Germinal center (tissue), 1 donor: ENCODE measurements around the gene CDH23.

Experiments used
- DNase-seq: peaks from one replicate; pipeline ENCODE4 v3.0.0; 2012; ENCODE audit warnings: mixed read lengths, low spot score

Gene CDH23

GRCh38 chr10:71691405-71691804, 294.7 kb downstream of the CDH23 start:
- no peak for DNase-seq

DNA sequence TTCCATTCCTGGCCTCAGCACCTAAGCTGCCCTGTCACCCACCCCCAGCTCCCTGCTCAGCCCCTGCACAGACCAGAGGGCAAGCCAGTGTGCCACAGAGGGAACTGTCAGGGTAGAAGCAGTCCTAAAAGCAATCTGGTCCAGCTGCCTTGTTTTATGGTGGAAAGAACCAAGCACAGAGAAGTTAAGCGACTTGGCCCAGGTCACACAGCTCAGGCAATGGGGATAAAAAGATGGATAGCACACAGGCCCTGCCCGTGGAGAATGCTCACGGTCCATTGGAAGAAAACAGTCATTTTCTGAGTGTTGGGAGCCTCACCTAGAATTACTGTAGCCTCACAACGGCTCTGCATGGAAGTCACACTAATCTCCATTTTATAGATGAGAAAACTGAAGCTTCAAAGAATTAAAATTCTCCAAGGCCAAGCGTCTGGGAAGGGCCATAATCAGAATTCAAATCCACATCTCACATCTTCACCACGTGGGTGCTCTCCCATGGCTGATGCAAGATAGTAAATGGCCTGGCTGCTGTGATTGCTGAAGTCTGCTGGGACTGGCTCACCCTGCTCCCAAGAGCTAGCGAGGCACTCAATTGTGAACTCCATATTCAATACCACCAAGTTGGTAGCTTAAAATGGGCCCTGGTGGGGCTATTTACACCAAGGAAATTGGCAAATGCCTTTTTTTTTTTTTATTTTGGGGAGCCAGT, 296.0 kb downstream of the CDH23 start:
- DNase-seq, result no peak

DNA sequence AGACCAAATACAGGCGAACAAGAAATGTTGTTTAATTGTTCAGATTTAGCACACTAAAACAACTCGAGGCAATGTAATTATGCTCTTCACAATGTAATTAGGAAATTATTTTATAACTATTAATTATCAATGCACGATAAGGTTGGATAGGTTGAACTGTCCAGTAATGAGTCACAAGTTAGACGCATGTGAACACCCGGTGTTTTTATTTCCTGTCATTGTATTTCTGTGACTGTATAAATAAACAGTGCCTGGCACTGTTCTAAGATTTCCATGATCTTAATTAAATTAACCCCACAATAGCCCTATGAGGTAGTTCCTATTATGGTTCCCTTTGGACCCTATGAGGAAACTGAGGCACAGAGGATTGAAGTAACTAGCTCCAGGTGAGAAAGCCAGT, 296.7 kb downstream of the CDH23 start:
- no peak for DNase-seq

DNA sequence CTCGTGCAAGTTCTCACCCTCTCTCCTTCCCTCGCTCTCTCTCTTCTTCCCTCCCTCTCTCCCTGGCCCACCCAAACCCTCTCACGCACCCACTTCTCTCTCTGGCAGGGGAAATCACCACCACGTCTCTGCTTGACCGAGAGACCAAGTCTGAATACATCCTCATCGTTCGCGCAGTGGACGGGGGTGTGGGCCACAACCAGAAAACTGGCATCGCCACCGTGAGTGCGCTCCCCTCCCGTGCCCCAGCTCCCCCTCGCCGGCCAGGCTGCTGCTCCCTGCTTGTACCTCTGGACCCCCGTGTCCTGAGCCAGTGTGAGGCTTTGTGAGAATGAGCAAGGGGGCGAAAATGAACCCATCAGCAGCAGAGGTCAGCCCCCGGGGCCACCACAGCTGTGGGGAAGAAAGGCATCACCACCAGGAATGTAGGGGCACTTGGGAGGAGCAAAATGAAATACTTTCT, 297.4 kb downstream of the CDH23 start:
- no peak for DNase-seq

GRCh38 chr10:71694567-71694968, 297.8 kb downstream of the CDH23 start:
- DNase-seq, result peak; percentile 89

DNA sequence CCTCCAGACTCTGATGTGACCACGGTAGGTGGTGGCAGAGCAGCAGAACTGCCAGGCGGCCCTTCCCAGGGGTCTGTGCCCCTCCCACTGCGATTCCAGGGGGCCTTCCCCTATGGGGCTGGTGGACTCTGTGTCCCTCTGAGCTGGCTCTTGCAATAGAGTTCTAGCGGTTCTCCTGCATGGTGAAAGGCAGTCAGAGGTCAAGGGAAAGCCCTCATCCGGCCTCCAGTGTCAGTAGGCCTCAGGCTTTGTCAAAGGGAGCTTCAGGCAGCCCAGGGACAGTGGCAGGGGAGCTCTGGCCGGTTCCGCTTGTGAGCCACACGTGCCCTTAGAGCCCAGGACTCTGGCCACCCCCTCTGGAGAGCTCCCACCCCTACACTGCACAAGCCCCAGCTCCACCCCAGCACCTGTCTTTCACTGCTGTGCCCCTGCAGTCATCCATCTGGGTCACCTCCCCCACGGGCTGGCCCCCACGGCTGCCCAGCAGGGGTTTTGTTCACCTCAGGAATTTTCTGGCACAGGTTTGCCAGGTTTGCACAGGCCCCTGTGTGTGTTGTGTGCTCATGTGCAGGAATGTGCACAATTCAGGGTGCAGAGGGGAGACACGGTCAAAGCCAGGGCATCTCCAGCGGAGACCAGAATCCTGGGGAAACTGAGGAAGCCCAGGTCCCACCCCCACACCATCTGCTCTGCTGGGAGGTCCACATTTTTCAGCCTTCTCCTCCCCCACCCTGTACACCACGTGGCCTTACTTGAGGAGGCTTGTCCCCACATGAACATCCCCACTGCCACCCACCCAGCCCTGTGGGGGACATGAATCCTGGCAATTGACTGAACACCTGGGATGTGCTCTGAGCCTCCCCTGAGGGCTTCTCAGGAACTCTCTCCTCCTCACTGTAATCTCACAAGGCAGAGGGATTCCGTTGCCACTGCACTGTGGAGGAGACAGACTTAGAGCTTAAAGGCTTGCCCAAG, 299.1 kb downstream of the CDH23 start:
- no peak for DNase-seq

GRCh38 chr10:71696628-71697326, 300.1 kb downstream of the CDH23 start:
- peak; percentile 73 for DNase-seq

DNA sequence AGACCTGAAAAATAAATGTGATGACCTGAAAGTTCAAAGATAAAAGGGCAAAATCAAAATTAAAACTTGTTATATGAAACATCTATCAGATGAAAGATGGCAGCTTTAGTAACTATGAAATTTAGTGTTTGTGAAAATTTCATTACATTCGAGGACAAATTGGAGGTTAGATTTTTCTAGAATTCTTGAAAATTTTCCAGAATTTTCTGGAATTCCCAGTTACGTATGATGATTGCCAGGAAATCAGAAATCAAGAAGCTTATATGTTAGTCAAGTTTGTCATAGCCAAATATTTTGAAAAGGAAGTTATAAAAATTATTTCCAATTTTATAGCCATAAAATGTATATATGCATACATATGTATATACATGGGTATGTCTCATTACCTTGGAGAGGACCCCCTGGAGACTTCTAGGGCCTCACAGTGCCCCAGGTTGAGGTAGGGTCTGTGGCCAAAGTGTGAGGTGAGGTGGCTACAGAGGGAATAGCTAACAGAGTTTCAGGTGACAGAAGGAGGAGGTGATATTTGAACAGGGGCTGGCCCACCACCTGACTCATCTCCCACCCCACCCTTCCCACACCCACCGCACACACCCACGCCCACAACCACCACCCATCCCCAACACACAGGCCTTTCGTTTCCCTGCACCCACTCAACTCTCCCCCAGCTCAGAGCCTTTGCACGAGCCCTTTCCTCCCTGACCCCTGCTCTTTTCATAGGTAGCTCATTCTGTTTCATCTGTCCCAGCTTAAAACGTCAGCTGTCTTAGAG, 301.4 kb downstream of the CDH23 start:
- no peak for DNase-seq

GRCh38 chr10:71698737-71699136, 302.0 kb downstream of the CDH23 start:
- DNase-seq, result no peak

DNA sequence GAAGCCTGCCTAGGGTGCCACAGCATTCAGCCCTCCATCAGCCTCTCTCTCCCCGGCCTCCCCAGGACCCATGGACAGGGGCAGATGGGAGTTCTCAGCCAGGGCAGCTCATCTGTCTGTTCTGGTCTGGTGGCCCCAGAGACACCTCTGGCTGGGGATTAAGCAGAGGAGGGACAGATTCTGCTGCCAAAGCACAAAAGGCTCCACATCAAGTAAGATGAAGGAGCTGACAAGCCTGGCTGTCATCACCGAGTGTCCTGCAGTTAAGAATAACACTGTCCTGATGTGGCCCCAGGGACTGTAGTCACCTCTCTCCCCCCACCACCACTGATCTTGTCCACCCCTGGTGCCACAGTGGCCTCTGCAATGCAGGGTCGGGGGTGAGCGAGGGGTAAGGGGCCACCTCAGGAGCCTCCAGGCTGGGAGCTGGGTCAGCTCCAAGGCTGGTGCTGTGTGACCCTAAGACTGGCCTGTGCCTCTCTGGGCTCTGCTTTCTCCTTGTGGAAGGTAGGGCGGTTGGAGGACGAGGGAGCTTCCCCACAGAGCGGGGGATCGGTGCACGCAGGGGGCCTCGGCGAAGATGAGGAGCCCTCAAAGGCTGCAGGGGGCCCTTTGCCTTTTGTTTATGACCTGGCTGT, 304.1 kb downstream of the CDH23 start:
- DNase-seq, result no peak

- DNase-seq, result no peak
Observed at GRCh38 chr10:71701496-71702132, 304.9 kb downstream of the CDH23 start.

- no peak for DNase-seq
Observed at GRCh38 chr10:71703577-71703976, 306.9 kb downstream of the CDH23 start.

- DNase-seq, result no peak
Observed at GRCh38 chr10:71704816-71705215, 308.1 kb downstream of the CDH23 start.

GRCh38 chr10:71705582-71705981, 308.9 kb downstream of the CDH23 start:
- DNase-seq, result no peak

DNA sequence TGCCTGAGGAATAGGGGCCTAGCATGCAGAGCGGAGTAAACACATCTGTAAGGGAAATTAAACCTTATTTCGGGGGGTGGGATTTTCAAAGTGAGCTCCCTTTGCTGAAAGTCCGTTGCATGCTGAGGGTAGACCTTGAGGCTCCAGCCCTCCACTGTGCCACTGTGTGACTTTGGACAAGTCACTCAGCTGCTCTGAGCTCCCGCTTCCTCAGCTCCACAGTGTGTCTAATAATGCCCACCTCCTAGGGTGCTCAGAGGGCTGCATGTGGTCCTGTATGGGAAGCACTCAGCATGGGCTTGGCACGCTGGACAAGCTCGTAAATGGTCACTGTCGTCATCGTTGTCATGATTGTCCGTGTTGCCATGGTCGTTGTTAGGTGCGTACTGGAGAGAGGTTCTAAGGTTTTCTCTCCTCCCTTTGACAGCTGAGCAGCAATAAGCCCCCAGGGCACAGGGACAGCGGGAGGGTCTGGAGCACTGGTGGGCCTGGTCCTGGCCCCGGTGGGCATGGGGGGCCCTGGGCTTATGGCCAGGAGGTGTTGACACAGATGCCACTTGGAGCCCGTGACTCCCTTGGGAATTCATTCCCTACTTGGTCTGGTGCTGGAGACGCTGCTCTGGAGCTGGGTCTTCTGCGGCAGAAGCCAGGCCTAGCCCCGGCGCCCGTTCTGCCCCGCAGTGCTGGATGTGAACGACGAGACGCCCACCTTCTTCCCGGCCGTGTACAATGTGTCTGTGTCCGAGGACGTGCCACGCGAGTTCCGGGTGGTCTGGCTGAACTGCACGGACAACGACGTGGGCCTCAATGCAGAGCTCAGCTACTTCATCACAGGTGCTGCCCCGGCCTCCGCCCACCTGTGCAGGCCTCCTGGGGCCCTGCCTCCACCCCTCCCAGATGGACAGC, 309.7 kb downstream of the CDH23 start:
- DNase-seq, result no peak

- DNase-seq, result no peak
Observed at GRCh38 chr10:71707240-71707789, 310.6 kb downstream of the CDH23 start.

DNA sequence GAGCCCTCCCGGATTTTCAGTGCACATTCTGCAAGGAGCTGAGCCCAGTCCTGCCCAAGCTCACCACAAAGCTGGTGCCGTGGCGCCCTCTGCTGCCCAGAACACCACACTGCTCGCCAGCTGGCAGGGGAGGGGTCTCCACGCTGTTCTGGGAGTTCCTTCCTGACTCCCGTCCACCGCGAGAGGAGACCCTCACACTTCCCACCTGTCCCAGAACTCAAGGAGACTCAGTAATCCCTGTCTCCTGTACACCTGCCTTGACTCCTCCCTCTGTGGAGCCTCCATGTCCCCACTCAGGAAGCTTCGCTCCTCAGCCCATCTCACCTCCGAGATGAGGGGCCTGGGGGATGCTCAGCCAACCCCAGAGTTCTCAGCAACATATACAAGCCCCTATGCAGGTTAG, 311.6 kb downstream of the CDH23 start:
- peak; percentile 64 for DNase-seq

DNA sequence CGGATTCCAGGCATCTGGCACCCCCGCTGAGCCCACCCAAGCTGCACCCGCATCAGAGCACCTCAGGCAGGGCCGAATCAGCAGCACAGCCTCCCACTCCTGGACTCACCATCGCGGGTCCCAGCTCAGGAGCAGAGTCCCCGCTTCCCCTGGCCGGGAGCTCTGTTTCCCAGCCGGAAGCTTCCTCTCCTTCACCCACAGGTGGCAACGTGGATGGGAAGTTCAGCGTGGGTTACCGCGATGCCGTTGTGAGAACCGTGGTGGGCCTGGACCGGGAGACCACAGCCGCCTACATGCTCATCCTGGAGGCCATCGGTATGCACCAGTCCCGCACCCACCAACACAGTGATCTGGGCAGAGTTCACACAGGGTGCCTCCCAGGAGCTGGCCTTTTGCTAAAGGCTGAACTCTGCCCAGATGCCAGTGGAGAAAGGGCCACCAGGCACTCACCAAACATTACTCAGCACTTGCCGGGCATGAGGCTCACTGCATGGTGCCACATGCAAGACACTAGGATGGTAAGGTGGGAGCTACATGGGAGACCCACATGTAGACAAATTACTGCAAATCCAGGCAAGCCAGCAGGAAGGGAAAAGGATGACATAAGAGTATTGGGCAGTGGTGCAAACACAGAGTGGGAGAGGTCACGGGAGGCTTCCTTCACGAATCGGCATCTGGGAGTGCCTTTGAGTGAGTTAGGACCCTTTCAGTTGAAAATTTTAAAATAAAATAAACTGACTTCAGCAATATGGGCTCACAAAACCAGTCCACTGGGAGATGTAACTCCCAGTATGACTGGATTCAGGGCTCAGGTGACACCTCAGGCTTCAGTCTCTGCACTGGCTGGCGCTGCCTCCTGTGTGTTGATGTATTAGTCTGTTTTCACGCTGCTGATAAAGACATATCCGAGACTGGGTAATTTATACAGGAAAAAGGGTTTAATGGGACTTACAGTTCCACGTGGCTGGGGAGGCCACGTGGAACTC, 312.5 kb downstream of the CDH23 start:
- no peak for DNase-seq
